Measurements from ENCODE around the gene ERICH6B.

The ERICH6B gene

DNA sequence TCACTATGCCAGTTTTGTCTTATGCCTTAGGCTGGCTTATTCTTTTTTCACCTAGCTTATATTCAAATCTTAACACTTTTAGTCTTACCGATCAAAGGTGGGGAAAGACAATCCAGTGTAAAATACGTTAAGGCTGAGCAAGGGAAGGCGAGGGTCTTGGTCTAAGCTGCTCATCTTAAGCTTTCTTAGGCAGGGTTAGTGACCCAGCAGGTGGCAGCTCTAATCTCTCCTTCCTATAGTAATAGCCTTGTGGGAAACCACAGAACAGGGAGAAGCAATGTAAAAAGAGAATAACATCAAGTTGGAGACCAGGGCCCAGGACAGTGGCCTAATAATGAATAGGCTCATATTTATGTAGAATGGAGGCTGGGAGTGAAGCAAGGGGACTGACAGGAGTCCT is 104.9 kb downstream of the ERICH6B start:
- H3K4me3 ChIP-seq (ENCODE audit: control insufficient read depth, low read depth, low read length), result no peak overlapping the region
- TF ChIP-seq, protein P1, sequence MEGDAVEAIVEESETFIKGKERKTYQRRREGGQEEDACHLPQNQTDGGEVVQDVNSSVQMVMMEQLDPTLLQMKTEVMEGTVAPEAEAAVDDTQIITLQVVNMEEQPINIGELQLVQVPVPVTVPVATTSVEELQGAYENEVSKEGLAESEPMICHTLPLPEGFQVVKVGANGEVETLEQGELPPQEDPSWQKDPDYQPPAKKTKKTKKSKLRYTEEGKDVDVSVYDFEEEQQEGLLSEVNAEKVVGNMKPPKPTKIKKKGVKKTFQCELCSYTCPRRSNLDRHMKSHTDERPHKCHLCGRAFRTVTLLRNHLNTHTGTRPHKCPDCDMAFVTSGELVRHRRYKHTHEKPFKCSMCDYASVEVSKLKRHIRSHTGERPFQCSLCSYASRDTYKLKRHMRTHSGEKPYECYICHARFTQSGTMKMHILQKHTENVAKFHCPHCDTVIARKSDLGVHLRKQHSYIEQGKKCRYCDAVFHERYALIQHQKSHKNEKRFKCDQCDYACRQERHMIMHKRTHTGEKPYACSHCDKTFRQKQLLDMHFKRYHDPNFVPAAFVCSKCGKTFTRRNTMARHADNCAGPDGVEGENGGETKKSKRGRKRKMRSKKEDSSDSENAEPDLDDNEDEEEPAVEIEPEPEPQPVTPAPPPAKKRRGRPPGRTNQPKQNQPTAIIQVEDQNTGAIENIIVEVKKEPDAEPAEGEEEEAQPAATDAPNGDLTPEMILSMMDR (conservative IDR thresholded peaks at IDR 0.05; ENCODE audit: control insufficient read depth, insufficient read depth, low read depth, low read length), result no peak

DNA sequence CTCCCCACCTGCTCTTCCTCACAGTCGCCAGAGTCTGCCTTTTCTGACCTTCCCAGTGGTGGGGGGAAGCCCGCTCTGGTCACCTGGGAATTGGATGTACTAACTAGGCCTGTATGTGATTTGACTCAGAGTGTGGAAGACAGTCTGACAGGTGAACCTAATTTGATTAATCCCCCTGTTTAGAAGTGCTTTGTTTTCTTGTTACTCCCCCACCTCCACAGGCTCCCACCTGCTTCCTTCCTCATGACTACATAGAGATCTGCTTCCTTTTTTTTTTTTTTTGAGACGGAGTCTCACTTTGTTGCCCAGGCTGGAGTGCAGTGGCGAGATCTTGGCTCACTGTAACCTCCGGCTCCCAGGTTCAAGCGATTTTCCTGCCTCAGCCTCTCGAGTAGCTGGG is 106.8 kb downstream of the ERICH6B start:
- TF ChIP-seq, protein P1 (conservative IDR thresholded peaks at IDR 0.05; ENCODE audit: control insufficient read depth, insufficient read depth, low read depth, low read length), result no peak
- no peak for DNase-seq (ENCODE audit: low read depth)
- no peak overlapping the region for H3K4me3 ChIP-seq (ENCODE audit: control insufficient read depth, low read depth, low read length)

More for the DNA sequence above, 104.9 kb downstream of the ERICH6B start:
- no peak for DNase-seq (ENCODE audit: low read depth)

DNA sequence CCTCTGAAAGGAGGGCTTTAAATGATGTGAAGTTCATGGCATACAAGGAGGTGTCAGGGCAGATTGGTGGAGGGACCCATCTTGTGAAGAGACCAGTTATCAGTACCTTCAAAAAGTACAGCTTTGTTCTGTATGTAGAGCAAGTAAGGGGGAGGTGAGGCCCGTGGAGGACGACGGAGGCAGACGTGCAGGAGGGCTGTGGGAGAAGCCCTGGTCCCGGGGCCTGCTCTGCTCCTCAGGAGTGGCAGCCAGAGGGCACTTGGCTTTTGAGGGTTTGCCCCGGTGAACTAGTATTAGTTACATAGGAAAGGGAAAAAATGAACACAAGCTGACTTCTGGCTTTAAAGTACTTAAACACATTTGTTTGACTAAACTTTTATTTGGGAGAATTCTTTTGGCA is 108.7 kb downstream of the ERICH6B start:
- TF ChIP-seq, protein P1 (conservative IDR thresholded peaks at IDR 0.05; ENCODE audit: control insufficient read depth, insufficient read depth, low read depth, low read length), result no peak
- no peak for DNase-seq (ENCODE audit: low read depth)
- no peak overlapping the region for H3K4me3 ChIP-seq (ENCODE audit: control insufficient read depth, low read depth, low read length)

DNA sequence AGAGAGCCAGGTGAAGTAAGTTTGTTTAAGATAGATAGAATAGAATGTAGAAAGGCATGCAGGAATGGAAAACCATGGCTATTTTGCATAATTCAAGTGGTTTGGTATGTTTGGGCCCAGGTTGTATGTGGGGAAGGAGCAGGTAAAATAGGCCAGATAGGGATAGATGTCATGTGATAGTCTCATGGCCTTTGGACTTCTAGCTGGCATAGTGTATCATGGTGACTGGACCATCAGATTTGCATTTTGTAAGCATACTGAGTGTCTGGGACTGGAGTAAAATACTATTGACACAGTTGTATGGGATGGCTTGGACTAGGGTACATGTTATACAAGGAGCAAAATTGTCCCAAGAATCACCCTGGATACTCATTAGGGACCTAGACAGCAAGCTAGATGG is 111.9 kb downstream of the ERICH6B start:
- no peak for DNase-seq (ENCODE audit: low read depth)
- no peak overlapping the region for H3K4me3 ChIP-seq (ENCODE audit: control insufficient read depth, low read depth, low read length)
- TF ChIP-seq, protein P1 (conservative IDR thresholded peaks at IDR 0.05; ENCODE audit: control insufficient read depth, insufficient read depth, low read depth, low read length), result no peak

DNA sequence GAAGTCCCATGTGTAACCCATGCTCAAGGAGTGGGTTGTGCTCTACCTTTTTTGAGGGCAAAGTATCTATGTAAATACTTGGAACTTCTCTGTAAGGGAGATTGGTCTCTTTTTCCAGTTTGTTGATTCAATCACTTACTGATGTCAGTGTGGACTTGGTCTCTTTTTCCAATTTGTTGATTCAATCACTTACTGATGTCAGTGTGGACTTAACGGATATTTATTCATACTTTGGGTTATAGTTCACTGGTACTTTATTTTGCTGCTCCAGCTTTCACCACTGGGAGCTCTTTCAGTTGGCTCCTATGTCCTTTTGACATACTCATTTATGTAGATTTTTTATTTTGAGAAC is 114.4 kb downstream of the ERICH6B start:
- no peak overlapping the region for H3K4me3 ChIP-seq (ENCODE audit: control insufficient read depth, low read depth, low read length)
- TF ChIP-seq, protein P1 (conservative IDR thresholded peaks at IDR 0.05; ENCODE audit: control insufficient read depth, insufficient read depth, low read depth, low read length), result no peak
- DNase-seq (ENCODE audit: low read depth), result no peak

DNA sequence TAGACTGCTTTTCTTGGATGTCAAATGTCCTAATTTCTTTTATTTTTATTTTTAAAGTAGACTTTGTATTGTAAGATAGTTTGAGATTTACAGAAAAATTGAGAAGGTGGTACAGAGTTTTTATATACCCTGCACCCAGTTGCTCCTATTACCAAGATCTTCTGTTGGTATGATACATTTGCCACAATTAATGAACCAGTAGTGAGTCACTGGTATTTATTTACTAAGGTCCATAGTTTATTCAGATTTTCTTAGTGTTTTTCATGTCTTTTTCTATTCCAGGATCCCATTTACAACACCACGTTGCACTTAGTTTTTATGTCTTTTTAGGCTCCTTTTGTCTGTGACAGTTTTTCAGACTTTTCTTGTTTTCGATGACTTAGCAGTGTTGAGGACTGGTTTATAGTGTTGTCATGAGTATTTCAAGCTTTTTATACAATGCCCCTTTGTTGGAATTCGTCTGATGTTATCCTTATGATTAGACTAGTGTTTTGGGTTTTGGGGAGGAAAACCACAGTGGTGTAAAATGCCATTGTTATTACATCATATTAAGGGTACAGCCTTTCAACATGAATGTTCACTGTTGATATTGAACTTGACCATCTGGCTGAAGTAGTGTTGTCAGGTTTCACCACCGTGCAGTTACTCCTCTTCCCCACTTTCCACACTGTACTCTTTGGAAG is 114.9 kb downstream of the ERICH6B start:
- TF ChIP-seq, protein P1 (conservative IDR thresholded peaks at IDR 0.05; ENCODE audit: control insufficient read depth, insufficient read depth, low read depth, low read length), result no peak
- DNase-seq (ENCODE audit: low read depth), result peak; percentile 91
- H3K4me3 ChIP-seq (ENCODE audit: control insufficient read depth, low read depth, low read length), result no peak overlapping the region

DNA sequence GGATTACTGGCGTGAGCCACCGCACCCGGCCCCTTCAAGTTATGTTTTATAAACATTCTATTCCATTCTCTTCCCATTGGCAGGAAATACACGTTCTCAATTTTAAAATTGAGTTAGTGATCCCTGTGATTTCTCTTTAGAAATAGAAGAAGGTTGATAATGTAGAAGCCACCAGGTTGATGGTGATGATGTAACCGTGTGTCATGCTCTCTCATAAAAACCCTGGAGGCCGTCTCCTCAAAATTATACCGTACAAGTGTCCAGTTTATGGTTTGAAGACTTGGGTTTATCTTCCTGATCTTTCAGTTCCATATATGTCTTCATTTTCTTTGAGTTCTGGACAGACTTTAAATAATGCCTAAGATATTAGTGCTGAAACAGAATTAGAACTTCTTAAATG is 118.6 kb downstream of the ERICH6B start:
- TF ChIP-seq, protein P1 (conservative IDR thresholded peaks at IDR 0.05; ENCODE audit: control insufficient read depth, insufficient read depth, low read depth, low read length), result no peak
- DNase-seq (ENCODE audit: low read depth), result no peak
- no peak overlapping the region for H3K4me3 ChIP-seq (ENCODE audit: control insufficient read depth, low read depth, low read length)
